ENCODE measurements around the gene FABP6.
"Not testable (repeated sequence)": the region's sequence is repeated elsewhere in the genome, so short reads cannot be mapped to it uniquely, and the experiment has no call there.

Gene FABP6

DNA sequence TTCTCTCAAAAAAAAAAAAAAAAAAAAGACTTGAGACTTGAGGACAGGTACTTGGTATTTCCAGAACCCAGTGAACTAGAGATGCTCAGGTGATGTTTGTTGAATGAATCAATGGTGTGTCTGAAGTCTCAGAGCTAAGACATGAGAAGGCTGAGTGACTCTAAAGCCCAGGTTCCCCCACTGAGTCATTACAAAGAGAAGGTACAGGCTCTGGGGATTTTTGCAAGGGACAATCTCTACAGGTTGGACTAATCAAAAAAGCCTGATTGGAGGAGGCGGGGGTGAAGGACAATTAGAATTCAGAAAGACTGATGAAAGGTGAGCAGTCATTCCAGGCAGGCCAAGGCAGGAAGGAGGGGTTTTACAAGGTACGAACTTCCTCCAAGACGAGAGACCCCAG, 8.2 kb upstream of the FABP6 start:
- no peak for DNase-seq (ENCODE audit: low spot score)

GRCh38 chr5:160227012-160227411, 2.3 kb upstream of the FABP6 start:
- no peak for DNase-seq (ENCODE audit: low spot score)

DNA sequence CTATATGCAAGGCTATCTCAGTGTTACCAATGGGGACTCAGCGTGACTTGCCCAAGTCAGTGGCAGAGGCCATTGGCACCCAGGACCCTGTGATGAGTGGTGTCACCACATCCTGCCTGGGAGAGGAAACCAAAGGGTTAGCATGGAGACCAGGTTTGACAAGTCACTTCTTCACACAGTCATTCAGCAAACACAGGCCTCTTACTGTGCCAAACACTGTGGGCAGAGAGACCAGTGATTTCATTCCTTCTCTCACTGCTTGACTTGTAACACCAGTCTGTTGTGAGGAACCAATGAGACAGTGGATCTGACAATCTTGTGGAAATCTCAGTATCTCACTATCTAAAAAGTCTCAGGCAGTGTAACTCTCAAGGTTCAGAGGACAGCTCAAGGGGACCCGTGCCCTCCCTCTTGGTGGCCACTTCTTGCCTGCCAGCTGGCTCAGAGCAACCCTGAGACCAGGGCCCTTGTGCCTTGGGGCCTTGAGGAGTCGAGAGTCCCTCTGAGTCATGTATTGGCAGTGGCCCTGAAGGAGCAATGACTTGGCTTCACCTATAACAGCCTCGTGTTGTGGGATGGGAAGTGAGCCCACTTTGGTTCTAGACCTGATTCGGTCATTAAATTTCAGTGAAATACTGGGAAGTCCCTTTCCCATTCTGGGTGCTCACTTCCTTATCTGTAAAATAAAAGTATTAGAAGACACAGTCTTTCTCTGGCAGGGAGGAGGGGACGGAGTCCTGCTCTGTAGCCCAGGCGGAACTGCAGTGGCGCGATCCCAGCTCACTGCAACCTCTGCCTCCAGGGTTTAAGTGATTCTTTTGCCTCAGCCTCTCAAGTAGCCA, 1.6 kb downstream of the FABP6 start:
- DNase-seq (ENCODE audit: low spot score) = no peak

DNA sequence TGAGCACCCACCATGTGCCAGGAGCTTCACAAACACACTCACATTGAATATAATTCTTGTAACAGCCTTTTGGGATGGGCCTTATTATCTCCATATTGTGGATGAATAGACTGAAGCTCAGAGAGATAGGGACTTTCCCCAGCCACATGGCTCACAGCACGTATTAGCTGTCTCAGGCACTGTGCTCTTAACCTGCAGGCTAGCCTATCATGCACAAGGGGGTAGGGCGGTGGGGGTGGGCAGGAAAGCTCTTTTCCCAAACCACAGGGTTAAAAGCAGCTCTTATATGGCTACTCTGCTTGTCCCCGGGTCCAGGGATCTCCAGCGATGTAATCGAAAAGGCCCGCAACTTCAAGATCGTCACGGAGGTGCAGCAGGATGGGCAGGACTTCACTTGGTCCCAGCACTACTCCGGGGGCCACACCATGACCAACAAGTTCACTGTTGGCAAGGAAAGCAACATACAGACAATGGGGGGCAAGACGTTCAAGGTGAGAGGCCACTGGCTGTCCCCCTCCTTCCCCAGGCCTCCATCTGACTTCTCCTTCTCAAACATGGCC, 2.6 kb downstream of the FABP6 start:
- no peak for DNase-seq (ENCODE audit: low spot score)

DNA sequence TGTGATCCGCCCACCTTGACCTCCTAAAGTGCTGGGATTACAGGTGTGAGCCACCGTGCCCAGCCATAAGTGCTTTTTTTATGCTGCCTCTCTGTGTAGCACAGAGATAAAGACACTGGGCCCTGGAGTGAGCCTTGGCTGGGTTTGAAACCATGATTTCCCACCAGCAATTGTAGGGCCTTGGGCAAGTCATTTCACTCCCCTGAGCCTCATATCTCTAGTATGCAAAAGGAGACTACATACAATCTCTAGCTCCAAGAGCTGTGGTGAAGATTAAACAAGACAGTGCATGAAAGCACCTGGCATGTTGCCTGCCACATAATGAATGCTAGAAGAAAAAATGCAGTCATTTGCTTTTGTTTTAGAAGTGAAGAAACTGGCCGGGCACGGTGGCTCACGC, 3.9 kb downstream of the FABP6 start:
- DNase-seq (ENCODE audit: low spot score) = no peak

DNA sequence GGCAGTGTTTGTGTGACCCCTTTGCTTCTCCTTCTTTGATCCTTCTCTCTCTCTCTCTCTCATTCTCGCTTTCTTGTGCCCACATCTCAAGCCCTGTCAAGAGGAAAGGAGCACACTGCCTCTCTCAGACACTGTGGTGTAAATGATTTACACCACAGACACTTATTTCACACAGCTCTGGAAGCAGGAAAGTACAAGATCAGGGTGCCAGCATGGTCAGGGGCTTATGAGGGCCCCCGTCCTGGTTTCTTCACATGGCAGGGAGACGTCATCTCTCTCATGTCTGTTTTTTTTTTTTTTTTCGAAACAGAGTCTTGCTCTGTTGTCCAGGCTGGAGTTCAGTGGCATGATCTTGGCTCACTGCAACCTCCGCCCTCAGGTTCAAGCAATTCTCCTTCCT, 6.4 kb downstream of the FABP6 start:
- no peak for DNase-seq (ENCODE audit: low spot score)

- no peak for DNase-seq (ENCODE audit: low spot score)
Observed at GRCh38 chr5:160237571-160238093, 8.3 kb downstream of the FABP6 start.

- no peak for DNase-seq (ENCODE audit: low spot score)
Observed at GRCh38 chr5:160240350-160240749, 11.0 kb downstream of the FABP6 start.

- no peak for DNase-seq (ENCODE audit: low spot score)
Observed at GRCh38 chr5:160242145-160242544, 12.8 kb downstream of the FABP6 start.

- DNase-seq (ENCODE audit: low spot score) = no peak
Observed at GRCh38 chr5:160245506-160246086, 16.3 kb downstream of the FABP6 start.

DNA sequence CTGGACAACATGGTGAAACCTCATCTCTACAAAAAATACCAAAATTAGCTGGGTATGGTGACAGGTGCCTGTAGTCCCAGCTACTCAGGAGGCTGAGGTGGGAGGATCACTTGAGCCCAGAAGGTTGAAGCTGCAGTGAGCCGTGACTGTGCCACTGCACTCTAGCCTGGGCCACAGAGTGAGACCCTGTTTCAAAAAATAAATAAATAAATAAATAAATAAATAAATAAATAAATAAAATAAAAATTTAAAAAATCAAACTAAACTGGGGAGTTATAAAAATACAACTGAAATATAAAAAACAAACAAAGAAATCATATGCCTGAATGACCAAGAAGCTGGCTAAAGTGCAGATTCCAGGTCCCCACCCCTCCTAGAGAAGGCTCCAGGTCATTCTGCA, 20.3 kb downstream of the FABP6 start:
- not testable (repeated sequence) for DNase-seq (ENCODE audit: low spot score)

DNA sequence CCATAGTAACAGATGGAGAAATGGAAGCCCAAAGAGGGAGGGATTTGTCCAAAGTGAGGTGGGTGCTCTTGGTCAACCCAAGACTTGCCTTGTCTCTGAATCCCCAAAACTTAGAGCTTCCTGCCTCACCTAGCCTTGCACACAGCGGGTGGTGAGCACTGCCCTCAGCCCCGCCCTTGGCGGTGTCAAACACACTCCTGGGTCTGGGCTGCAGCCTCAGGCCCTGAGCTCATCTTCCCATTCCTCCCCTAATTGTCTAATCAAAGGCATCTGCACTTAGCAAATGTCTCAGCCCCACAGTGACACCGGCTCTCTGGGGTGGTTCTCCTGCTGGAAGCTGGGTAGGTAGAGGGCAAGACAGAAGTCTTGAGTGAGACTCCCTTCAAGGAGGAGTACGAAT, 20.9 kb downstream of the FABP6 start:
- DNase-seq (ENCODE audit: low spot score) = no peak

- no peak for DNase-seq (ENCODE audit: low spot score)
Observed at GRCh38 chr5:160250826-160251225, 21.5 kb downstream of the FABP6 start.

DNA sequence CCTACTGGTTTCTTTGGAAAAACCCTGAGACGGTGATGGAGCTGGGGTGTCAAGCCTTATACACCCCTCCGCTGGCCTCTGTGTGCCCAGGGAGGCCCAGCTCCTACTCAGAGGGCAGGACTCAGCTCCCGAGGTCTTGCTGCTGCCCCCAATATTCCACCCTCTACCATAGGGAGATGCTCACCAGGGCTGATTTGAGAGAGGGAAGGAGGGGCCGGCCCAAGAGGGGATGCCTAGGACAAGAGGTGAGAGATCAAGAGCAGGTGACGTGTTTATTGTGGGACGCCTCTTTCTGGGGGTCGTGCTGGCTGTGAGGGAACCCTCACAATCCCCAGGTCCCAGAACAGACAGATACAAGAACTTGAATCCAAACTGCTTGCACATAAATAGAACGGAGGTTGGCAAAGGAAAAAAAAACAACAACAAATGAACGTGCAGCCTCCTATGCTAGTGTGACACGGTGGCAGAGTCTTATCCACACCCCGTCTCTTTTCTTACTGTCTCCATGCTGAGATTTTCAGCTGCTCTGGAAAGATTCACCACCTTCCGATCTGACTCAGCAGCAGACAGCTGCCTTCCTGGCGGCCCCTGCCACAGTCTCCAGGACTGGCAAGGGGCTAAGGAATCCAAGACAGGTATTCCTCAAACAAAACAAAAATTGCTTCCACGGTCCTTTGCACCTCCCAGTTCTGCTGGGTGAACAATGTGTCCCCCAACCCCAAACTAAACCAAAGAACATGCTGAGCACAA, 22.3 kb downstream of the FABP6 start:
- no peak for DNase-seq (ENCODE audit: low spot score)

DNA sequence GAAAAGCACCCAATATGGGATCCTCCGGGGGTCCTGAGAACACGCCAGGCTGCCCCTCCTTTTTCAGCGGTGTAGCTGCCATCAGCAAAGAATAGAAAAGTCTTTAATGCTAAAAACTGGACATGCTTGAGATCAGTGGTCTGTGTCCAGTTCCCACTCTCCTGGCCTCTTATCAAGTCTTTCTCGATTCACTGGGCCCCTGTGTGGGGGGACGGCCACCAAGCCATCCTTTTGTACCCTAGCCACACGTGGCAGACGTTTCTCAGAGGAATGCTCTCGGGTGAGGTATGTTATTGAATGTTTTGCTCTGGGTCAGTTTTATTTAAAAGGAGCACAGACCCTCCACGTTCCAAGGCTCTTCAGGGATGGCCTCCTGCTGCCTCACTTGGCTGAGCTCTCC, 23.6 kb downstream of the FABP6 start:
- no peak for DNase-seq (ENCODE audit: low spot score)

DNA sequence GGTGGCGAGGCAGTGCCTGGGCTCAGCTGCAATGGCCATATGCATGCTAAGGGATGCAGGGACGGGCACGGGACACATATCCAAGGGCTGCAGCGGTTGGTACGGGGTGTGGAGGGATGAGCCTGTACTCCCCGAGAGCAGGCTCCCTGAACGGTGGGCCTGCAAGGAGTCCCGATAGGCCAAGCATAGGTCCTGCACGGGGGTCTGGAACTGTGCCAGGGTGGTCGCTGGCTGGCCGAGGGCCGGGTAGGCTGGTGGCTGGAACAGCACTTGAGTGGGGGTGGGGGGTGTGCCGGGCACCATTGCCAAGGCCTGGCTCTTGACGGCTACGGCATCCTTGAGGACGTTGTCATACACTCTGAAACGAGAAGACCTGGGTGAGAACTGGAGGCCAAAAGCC, 24.1 kb downstream of the FABP6 start:
- DNase-seq (ENCODE audit: low spot score) = no peak

- no peak for DNase-seq (ENCODE audit: low spot score)
Observed at GRCh38 chr5:160254706-160255105, 25.4 kb downstream of the FABP6 start.

DNA sequence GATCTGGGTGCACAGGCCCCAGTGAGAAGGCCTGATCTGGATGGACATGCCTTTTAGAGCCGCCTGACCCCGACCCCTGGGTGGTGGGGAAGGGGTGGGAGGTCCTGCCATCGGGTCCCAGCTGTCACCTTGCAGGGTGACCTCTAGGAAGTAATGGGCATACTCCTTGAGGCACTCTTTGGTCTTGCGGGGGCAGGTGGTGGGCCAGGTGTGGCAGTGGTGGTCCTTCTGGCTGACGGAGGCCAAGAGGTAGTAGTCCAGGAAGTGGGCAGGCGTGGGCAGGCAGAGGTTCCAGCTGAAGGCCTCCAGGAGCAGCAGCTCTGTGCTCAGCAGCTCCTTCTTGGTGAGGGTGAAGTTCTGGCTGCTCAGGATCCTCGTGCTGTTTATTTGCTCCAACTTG, 30.0 kb downstream of the FABP6 start:
- DNase-seq (ENCODE audit: low spot score) = no peak

DNA sequence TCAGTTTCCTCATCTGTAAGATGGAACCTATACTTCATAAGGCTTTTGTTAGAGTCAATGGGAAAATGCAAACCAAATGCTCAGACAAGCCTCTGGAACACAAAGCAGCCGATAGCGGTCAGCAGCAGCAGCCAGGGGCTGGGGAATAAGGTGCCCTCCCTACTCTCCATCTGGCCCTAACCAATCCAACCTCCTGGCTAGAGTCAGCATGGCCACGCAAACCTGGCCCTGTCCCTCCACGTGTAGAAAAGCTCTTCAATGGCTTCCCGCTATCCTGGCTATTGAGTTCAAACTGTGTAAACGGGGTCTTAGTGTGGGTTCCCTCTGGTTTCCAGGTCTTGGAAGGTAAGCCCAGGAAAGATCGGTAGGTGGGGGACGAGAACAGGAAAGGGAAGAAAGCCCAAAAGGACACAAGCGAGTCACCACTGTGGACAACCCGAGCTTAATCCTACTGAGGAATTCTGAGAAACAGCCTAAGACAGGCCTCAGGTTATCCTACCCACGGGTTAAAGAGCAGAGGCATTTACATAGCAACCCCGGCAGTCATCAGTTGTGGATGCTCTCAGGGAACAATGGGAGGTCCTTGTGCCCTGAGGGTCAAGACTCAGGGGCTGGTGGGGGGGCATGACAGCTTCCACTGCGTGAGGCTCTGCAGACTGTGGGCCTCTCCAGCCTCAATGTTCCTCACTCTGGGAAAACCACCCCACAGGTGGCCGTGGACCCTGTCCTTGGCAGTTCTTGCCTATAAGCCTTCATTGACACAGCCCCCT, 30.9 kb downstream of the FABP6 start:
- DNase-seq (ENCODE audit: low spot score) = no peak

DNA sequence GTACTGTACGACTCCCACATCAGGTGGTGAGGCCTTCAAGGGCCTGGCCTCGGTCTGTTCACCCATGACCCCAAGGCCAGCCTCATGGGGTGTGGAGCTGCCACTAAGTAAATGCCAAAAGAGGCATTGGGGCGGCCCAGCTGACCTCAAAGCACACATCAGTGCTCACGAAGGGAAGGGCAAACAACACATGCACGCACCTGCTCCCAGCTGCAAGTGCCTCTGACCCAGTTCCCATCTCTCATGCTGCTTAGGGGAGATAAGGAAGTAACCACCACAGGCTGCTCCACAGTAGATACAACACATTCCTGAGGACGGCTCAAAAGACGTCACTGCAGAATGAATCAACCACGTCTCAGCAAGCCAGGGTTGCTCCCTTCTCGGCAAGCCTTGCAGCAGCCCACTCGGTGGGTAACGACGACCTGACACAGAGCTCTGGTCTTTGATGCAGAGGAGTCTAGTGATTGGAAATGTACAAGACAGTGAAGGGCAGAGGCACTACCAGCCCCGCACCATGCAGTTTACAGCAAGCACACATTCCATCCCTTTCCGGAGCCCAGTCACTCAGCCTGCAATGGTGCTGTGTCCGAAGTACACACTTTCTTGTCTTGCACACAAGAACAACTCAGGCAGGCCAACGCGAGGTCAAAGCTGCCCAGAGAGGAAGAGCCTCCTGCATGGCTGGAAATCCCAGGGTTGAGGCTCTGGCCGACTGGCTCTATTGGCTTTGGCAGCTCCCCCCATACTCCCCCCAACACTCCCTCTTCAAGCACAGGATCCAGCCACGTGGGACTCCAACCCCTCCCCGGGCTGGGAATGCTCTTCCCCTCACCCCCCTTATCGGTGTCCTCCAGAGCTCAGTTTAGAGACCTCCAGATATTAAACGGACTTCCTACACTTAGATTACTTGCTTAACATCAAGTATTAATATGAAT, 31.8 kb downstream of the FABP6 start:
- DNase-seq (ENCODE audit: low spot score) = no peak

Measured in ecto neural progenitor cell (in vitro differentiated cells).